ENCODE results near the gene ABCB8. TPM values are rescaled to one million over a fixed set of nuclear protein-coding genes. Genes with fewer than 3 reads are reported as not detected.

The ABCB8 gene
- total and polyA plus RNA-seq, 2 of the 8 experiments (the other 6 are each of a cell fraction or from before 2014, with no cell fraction given), result 17.7 to 27.0 TPM

DNA sequence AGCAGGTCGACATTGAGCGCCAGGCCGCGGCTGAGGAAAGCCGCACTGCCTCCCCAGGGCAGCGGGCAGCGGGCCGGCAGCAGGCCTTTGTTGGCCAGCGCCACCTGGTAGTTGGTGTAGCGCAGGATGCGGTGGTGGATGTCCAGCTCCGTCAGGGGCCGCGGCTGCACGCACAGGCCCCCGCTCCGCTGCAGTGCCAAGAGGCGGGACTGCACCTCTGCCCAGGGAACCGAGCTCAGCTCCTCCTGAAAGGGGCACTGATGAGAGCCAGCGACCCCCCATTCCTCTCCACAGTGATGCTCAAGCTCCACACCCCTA, 9.2 kb upstream of the ABCB8 start:
- no peak for DNase-seq (ENCODE audit: low read depth in 1 of 2, low spot score in 2 of 2)
- peaks cover 8 to 44% (median 38%) of the 10 kb centered on the region in 4 experiments for H3K27me3 ChIP-seq (replicated peaks in 1 of 4; ENCODE audit: control insufficient read depth in 3 of 4, extremely low read depth in 1 of 4, insufficient read depth in 3 of 4, low read length in 3 of 4)
- peaks cover 0 to 24% (median 16%) of the 10 kb centered on the region in 4 experiments; a peak in 5 of 7 replicates for H3K4me1 ChIP-seq (replicated peaks in 1 of 4; ENCODE audit: control insufficient read depth in 3 of 4, insufficient read depth in 4 of 4, low read length in 3 of 4)
- no peak overlapping the region for H4K5ac ChIP-seq (ENCODE audit: insufficient read length, low read depth, low read length)
- no peak for FAIRE-seq
- no peak overlapping the region; the same call in 1 of the 2 replicates for H2BK15ac ChIP-seq (ENCODE audit: low read length)
- no peaks in the 10 kb centered on the region for H3K36me3 ChIP-seq (ENCODE audit: control insufficient read depth in 2 of 4, insufficient read depth in 4 of 4, low read length in 3 of 4)
- no peak overlapping the region; the same call in 1 of the 2 replicates for H2BK5ac ChIP-seq (ENCODE audit: low read depth, low read length)
- no peak overlapping the region for H3K27ac ChIP-seq (ENCODE audit: low read depth, low read length)
- no peak overlapping the region; the same call in 1 of the 2 replicates for H2BK20ac ChIP-seq (ENCODE audit: low read length)
- H3K4ac ChIP-seq (replicated peaks; ENCODE audit: insufficient read length, low read depth, low read length), result no peak overlapping the region
- peak overlapping the region; percentile 36 to 75 for H3K4me2 ChIP-seq (ENCODE audit: insufficient read depth in 1 of 2, low read depth in 2 of 2, low read length in 2 of 2)
- H2AFZ ChIP-seq (ENCODE audit: low read length), result peak overlapping the region; percentile 33; the same call in 1 of the 2 replicates
- H4K20me1 ChIP-seq (replicated peaks in 1 of 2; ENCODE audit: control insufficient read depth in 1 of 2, insufficient read depth in 2 of 2, low read length in 2 of 2), result no peaks in the 10 kb centered on the region
- H3K79me1 ChIP-seq (ENCODE audit: low read depth, low read length), result no peaks in the 10 kb centered on the region; the same call in 1 of the 2 replicates
- peak overlapping the region; percentile 84; the same call in 1 of the 2 replicates for H2BK12ac ChIP-seq (ENCODE audit: low read depth, low read length)
- H3K14ac ChIP-seq (ENCODE audit: insufficient read length), result no peak overlapping the region
- peak overlapping the region; percentile 86 for H4K91ac ChIP-seq (replicated peaks; ENCODE audit: insufficient read length, low read length)
- no peak overlapping the region for H2BK120ac ChIP-seq (replicated peaks; ENCODE audit: low read depth, low read length)
- no peaks in the 10 kb centered on the region for H3K79me2 ChIP-seq (ENCODE audit: control insufficient read depth in 1 of 2, insufficient read depth in 2 of 2, low read length in 2 of 2)
- ChIA-PET POLR2A (ENCODE audit: partially characterized antibody) (interaction anchor here (0.5 to 3.2 kb wide), 12 partner anchors 9 to 591 kb away, joined by 3 to 18 read pairs (median 4); partner anchors contain the start of genes ABCB8 and FASTK), CTCF (ENCODE audit: partially characterized antibody) (interaction anchor here (0.9 to 8.0 kb wide), 34 partner anchors 10 to 225 kb away, joined by 3 to 116 read pairs (median 6); partner anchors contain the start of genes ABCB8, AGAP3, ASIC3 and CDK5)
- peak overlapping the region in 2 of 4 experiments; percentile 6 to 50; a peak in 4 of 8 replicates for H3K4me3 ChIP-seq (ENCODE audit: extremely low read depth in 1 of 4, insufficient read depth in 2 of 4, low read depth in 3 of 4, low read length in 4 of 4)
- WGBS, 2 experiments (ENCODE audit: extremely low coverage in 1 of 2, insufficient coverage in 1 of 2, insufficient read length in 1 of 2, insufficient replicate concordance in 2 of 2, low coverage in 1 of 2, low lambda C conversion rate in 2 of 2, missing lambda C conversion rate in 1 of 2), result 37% methylated on average over 19 of the region's 20 CpGs; no CpG with 5 or more reads in 1 of the 2 experiments
- H2AK5ac ChIP-seq (ENCODE audit: low read depth, low read length), result peak overlapping the region; percentile 72; the same call in 1 of the 2 replicates
- H3K18ac ChIP-seq (ENCODE audit: extremely low read depth, low read length), result no peak overlapping the region; the same call in 1 of the 2 replicates
- no peak overlapping the region for H3K23ac ChIP-seq (ENCODE audit: insufficient read length)
- H4K8ac ChIP-seq (ENCODE audit: extremely low read depth, insufficient read depth, low read length), result peak overlapping the region; percentile 92; the same call in 1 of the 2 replicates
- no peak overlapping the region for H3K56ac ChIP-seq (replicated peaks; ENCODE audit: insufficient read length, low read depth, low read length)
- peaks cover 7% of the 10 kb centered on the region; the same call in 1 of the 2 replicates for H3K23me2 ChIP-seq (ENCODE audit: low read depth, low read length)
- H3K9me3 ChIP-seq (ENCODE audit: insufficient read depth in 2 of 2, low read depth in 1 of 2, low read length in 1 of 2), result no peaks in the 10 kb centered on the region
- no peak overlapping the region for H3K9ac ChIP-seq (replicated peaks in 1 of 4; ENCODE audit: extremely low read depth in 1 of 4, low read depth in 3 of 4, low read length in 3 of 4)
